Upper lobe of right lung (tissue), 1 donor: Measurements from ENCODE around the gene SRRM4. TPM values are rescaled to one million over a fixed set of nuclear protein-coding genes. Genes with fewer than 3 reads are reported as not detected.

Experiments
- ATAC-seq: fragments of 200-7000 bp; cut with Tn5 transposase; one replicate; pipeline ENCODE4 v1.9.1; 2020; ENCODE audit warnings: mild to moderate bottlenecking, moderate library complexity
- DNase-seq: peaks from one replicate; pipeline ENCODE4 v3.0.0-alpha.2; 2020
- H3K27ac ChIP-seq: fragments of 200-600 bp; one replicate; pipeline ENCODE4 v1.8.0; 2022
- H3K27me3 ChIP-seq: fragments of 200-600 bp; one replicate; pipeline ENCODE4 v1.8.0; 2022; ENCODE audit warnings: mild to moderate bottlenecking
- H3K36me3 ChIP-seq: fragments of 200-600 bp; one replicate; pipeline ENCODE4 v1.8.0; 2022
- H3K4me1 ChIP-seq: fragments of 200-600 bp; one replicate; pipeline ENCODE4 v1.8.0; 2022
- H3K4me3 ChIP-seq: fragments of 200-600 bp; one replicate; pipeline ENCODE4 v1.8.0; 2022; ENCODE audit warnings: mild to moderate bottlenecking
- H3K9me3 ChIP-seq: fragments of 200-600 bp; one replicate; pipeline ENCODE4 v1.8.0; 2022
- intact Hi-C: fragments of 100-400 bp; cut with DNase I; formaldehyde crosslinking; loops from one replicate; pipeline ENCODE4 v1.11.0; 2022
- total RNA-seq: library from RNA; stranded (reverse); fragmentation: NEBNext Ultra II Directional; extraction: Animal tissue kit (Norgen Biotek cat#: 25700); gene quantifications from one replicate; pipeline ENCODE4 v1.2.1, GENCODE V29; 2021
- TF ChIP-seq, protein P1 (sequence below): fragments of 200-600 bp; IDR thresholded peaks from one replicate; pipeline ENCODE4 v1.8.0; 2022; ENCODE audit warnings: antibody characterized with exemption
- donor health status: DM: no; HTN: yes; CAD: no; lungs with severe emphysema.

SRRM4 gene
- total RNA-seq, 1 donor from 2014 or later = 0.12 TPM

DNA sequence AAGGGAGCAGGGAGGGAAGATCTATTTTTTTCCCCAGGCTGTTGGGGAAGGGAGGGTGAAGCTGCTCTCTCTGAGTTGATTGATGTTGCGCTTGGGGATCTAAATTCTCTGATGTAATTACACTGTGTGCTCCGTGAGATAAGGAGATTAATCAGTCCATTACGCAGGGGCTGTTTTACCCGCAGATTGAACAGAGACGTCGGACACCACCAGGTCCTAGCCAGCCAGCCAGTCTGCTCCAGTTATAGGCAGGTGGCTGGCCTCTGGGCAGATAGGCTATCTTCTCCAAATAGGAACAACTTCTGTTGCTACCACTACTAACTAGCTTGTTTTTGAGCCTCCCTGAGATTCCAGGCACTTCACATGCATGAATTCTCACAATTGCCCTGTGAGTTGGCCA is 91.1 kb downstream of the SRRM4 start:
- ATAC-seq = no peak

DNA sequence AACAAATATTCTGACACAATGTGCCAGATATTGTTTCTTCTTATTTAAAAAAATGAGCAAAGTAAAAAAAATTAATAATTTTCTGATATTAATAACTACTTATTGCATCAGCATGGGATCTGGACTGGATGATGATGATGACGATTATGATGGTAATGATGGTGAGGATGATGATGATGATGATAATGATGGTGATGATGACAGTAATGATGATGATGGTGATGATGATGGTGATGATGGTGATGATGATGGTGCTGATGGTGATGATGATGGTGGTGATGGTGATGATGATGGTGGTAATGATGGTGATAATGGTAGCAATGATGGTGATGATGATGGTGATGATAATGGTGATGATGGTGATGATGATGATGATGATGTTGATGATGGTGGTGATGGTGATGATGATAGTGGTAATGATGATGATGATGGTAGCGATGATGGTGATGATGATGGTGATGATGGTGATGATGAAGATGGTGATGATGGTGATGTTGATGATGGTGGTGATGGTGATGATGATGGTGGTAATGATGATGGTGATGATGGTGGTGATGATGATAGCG is 94.0 kb downstream of the SRRM4 start:
- Histone ChIP-seq H3K9me3 (no peaks in the 10 kb centered on the region), H3K27me3 (no peaks in the 10 kb centered on the region), H3K4me1 (no peaks in the 10 kb centered on the region), H3K36me3 (no peaks in the 10 kb centered on the region), H3K27ac (no peak overlapping the region), H3K4me3 (no peak overlapping the region)
- TF ChIP-seq, protein P1, sequence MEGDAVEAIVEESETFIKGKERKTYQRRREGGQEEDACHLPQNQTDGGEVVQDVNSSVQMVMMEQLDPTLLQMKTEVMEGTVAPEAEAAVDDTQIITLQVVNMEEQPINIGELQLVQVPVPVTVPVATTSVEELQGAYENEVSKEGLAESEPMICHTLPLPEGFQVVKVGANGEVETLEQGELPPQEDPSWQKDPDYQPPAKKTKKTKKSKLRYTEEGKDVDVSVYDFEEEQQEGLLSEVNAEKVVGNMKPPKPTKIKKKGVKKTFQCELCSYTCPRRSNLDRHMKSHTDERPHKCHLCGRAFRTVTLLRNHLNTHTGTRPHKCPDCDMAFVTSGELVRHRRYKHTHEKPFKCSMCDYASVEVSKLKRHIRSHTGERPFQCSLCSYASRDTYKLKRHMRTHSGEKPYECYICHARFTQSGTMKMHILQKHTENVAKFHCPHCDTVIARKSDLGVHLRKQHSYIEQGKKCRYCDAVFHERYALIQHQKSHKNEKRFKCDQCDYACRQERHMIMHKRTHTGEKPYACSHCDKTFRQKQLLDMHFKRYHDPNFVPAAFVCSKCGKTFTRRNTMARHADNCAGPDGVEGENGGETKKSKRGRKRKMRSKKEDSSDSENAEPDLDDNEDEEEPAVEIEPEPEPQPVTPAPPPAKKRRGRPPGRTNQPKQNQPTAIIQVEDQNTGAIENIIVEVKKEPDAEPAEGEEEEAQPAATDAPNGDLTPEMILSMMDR = no peak
- ATAC-seq = no peak
- intact Hi-C loops = no loop called here
- no peak for DNase-seq

More for the DNA sequence above, 91.1 kb downstream of the SRRM4 start:
- no peak for DNase-seq
- Histone ChIP-seq H3K4me3 (no peak overlapping the region), H3K27ac (no peak overlapping the region), H3K4me1 (no peaks in the 10 kb centered on the region), H3K36me3 (no peaks in the 10 kb centered on the region), H3K9me3 (no peaks in the 10 kb centered on the region), H3K27me3 (no peaks in the 10 kb centered on the region)
- intact Hi-C loops = no loop called here
- TF ChIP-seq, protein P1 = no peak

DNA sequence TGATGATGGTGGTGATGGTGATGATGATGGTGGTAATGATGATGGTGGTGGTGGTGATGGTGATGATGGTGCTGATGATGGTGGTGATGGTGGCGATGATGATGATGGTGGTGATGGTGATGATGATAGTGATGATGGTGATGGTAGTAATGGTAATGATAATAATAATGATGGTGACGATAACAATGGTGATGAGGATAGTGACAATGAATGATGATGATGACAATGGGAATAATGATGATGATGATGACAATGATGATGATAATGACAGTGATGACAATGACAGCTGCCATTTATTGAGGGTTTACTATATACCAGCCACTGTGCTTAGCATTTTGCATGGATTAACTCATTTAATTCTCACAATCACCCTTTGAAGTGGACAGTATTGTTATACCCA is 94.6 kb downstream of the SRRM4 start:
- Histone ChIP-seq H3K36me3 (no peaks in the 10 kb centered on the region), H3K27me3 (no peaks in the 10 kb centered on the region), H3K27ac (no peak overlapping the region), H3K4me3 (no peak overlapping the region), H3K9me3 (no peaks in the 10 kb centered on the region), H3K4me1 (no peaks in the 10 kb centered on the region)
- DNase-seq = no peak
- intact Hi-C loops = no loop called here
- TF ChIP-seq, protein P1 = no peak
- ATAC-seq = no peak

DNA sequence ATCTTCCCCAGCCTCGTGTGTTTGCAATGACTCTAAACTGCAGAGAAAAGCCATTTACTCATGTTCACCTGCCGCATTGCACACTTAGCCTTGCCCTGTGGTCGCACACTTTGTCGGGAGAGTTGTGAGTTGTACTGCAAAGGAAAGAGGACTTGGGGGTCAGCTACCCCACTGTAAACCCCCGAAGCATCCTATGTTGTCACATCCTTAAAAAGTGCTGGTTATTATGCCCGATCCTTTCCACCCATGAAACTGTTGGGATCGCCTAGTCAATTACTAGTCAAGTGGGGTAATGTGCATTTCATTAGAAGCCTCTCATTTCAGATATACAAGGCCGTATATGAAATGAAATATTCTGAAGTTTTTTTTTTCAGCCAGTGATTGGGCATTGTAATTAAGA is 98.2 kb downstream of the SRRM4 start:
- intact Hi-C loops = no loop called here
- TF ChIP-seq, protein P1 = no peak
- H3K4me1 ChIP-seq = no peaks in the 10 kb centered on the region
- DNase-seq = no peak
- no peak overlapping the region for H3K27ac ChIP-seq
- no peaks in the 10 kb centered on the region for H3K36me3 ChIP-seq
- no peaks in the 10 kb centered on the region for H3K9me3 ChIP-seq
- no peak for ATAC-seq
- no peak overlapping the region for H3K4me3 ChIP-seq
- H3K27me3 ChIP-seq = no peaks in the 10 kb centered on the region

DNA sequence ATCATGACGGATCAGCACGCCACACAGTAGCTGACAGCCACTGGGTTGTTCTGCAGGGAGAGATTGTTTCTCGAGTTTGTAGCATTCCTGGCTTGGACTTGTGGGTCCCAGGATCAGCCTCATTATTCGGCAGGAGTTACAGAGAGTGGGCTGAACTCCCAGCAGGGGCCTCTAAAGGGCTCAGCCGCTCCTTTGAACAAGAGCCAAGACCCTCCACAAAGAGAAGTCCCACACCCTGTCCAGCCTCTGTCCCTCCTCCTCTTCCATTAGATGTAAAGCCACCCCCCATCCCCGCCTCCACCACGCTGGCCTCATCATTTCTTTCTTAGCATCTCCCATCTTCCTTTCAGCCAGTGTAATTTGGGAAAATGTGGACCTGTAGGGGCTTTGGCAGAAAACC is 100.7 kb downstream of the SRRM4 start:
- intact Hi-C loops = no loop called here

More for the DNA sequence above, 100.7 kb downstream of the SRRM4 start:
- DNase-seq (no peak), ATAC-seq (no peak)
- Histone ChIP-seq H3K27ac (no peak overlapping the region), H3K9me3 (no peaks in the 10 kb centered on the region), H3K4me1 (no peaks in the 10 kb centered on the region), H3K27me3 (peaks cover 2% of the 10 kb centered on the region), H3K4me3 (no peak overlapping the region), H3K36me3 (no peaks in the 10 kb centered on the region)
- TF ChIP-seq, protein P1 = no peak
